DMS 273 (cell line): ENCODE measurements around the gene TUSC2.

Experiments used
- DNase-seq: peaks from one replicate; lab custom pipeline; 2025; ENCODE audit not compliant: unreplicated experiment; lab: John Stamatoyannopoulos, UW

Gene TUSC2

DNA sequence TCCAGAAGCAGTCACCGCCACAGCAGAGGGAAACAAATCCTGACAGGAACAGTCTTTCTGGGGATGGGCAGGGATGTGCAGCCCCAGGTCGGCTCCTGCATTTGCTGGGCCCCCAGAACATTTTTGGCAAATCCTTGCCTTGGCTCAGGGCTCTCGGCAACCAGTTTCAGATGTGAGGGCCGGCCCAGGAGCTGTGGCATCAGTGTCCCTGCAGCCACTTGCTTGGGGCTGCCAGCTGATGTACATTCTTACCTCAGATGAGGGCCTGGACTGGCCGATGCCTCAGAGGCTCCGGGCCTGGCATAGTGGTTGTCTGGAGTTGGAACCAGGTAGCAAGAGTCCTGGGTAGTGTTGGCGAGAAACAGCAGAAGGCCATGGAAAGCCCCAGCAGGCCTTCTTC is 26.8 kb upstream of the TUSC2 start:
- no peak for DNase-seq

DNA sequence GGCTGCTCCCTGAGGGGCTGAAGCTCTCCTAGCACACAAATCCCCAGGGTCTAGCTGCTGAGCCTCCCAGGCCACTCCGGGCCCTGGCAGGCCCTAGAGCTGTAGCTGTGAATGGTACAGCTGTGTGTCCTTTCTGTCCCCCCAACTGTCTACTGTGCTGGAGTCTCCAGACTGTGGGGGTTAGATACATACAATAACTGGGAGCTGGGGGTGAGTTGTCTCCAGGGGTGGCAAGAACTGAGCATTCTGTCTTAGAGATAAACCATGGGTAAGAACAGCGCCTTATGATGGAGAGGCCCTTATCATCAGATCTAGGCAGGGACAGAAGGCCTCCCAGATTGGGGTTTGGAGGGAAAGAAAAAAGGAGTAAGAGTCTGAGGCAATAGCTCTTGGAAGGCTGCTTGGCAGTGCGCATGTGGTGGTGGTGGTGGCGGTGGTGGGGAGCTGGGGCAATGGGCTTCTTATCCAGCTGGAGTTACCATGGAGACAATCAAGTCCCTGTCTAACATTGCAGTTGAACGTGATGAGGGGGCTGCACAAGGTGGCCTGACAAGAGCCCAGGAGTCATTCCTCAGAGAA is 26.3 kb upstream of the TUSC2 start:
- no peak for DNase-seq

GRCh38 chr3:50353245-50354004 is 25.4 kb upstream of the TUSC2 start:
- no peak for DNase-seq

GRCh38 chr3:50352781-50353180 is 24.8 kb upstream of the TUSC2 start:
- DNase-seq: peak; percentile 58

DNA sequence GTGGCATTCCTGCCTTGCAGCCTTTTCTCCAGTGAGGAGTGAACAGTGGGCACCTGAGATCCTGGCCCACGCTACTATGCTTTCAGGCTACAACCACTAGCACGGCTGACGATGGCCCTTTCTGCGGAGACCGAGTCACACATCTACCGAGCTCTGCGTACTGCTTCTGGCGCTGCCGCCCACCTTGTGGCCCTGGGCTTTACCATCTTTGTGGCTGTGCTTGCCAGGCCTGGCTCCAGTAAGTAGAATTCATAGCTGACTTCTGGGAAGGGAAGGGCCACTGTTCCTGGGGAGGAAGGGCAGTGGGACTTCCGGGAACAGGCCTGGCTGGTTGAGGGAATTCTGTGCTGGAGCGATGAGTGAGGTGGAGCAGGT is 23.3 kb upstream of the TUSC2 start:
- no peak for DNase-seq

- peak; percentile 93 for DNase-seq
Observed at GRCh38 chr3:50350527-50351322, 22.7 kb upstream of the TUSC2 start, which contains the start of the genes CYB561D2 and NPRL2. CYB561D2 (plus strand) TSS chr3:50350862; CDS start chr3:50351434, 572 bp downstream. NPRL2 (minus strand) TSS chr3:50350775; CDS start chr3:50350652, 123 bp downstream.

DNA sequence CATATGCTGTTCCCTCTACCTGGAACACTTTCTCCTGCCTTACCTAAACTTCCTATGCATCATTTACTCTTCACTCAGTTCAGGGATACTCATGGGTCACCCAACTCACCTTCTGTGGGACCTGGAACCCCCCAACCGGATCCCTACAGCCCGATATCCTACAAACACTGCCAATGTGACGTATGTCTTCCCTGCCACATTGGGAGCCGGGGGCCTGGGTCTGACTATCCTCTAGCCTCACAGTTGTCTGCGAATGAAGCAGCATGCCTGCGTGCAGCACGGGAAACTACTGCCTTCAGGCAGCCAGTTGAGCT is 22.1 kb upstream of the TUSC2 start:
- DNase-seq: no peak

- peak; percentile 81 for DNase-seq
Observed at GRCh38 chr3:50347187-50347813, 19.3 kb upstream of the TUSC2 start.

- DNase-seq: peak; percentile 87
Observed at GRCh38 chr3:50345586-50346234, 17.7 kb upstream of the TUSC2 start, which contains the start of gene ZMYND10. ZMYND10 (minus strand) TSS chr3:50345732; CDS start chr3:50345579, 153 bp downstream.

DNA sequence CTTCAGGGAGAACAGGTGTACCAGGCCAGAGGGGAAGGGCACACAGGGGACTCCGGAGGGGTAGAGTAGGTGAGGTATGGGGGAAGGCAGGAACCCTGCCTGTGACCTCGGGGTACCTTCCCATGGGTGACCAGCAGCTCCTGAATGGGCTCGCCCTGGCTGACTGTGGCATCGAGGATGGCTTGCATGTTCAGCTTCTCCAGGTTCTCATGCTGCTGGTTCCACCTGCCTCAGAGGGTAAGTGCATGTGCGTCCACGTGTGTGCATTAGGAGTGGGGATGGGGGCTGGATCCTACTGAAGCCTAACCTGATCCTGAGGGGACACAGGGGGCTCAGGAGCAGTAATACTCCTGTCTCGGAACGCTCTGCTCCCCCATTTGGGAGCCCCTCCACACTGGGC is 17.0 kb upstream of the TUSC2 start:
- no peak for DNase-seq

- peak; percentile 28 for DNase-seq
Observed at GRCh38 chr3:50342813-50343633, 15.0 kb upstream of the TUSC2 start.

- DNase-seq: no peak
Observed at GRCh38 chr3:50341996-50342650, 14.1 kb upstream of the TUSC2 start.

DNA sequence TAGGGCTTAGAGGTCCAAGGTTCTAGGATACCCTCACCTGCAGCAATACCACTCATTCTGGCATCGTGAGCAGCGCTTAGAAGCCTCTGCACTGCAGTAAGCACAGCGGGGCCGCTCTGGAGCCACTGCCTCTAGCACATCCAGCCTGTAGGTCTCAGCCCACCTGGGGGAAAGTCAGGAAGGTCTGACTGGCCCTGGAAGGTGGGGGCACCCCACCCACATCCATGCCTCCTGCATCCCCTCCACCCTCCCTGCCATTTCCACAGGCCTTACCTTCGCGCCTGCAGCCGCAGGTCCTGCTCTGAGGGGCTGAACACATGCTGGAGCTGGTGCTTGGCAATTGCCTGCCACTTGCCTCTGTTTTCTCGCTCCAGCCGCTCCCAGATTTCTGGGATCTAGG is 13.5 kb upstream of the TUSC2 start:
- no peak for DNase-seq

- DNase-seq: no peak
Observed at GRCh38 chr3:50340448-50341329, 12.7 kb upstream of the TUSC2 start, which contains the start of gene RASSF1. RASSF1 (minus strand) TSS chr3:50340836; CDS start chr3:50340805, 31 bp downstream.

GRCh38 chr3:50340147-50340447 is 12.1 kb upstream of the TUSC2 start:
- no peak for DNase-seq

- no peak for DNase-seq
Observed at GRCh38 chr3:50339485-50340146, 11.6 kb upstream of the TUSC2 start.

GRCh38 chr3:50338965-50339364 is 10.9 kb upstream of the TUSC2 start:
- no peak for DNase-seq
